GM23338 (cell line): Measurements from ENCODE around the gene BEST1.

Experiments used
- CREB1 ChIP-seq: fragments of 250-450 bp; sonication (Bioruptor Pico); IDR thresholded peaks from 2 replicates; pipeline ENCODE4 v1.5.0; 2020; ENCODE audit warnings: low read depth, mild to moderate bottlenecking, moderate library complexity
- POLR2AphosphoS5 ChIP-seq: IDR thresholded peaks from 2 replicates; pipeline ENCODE4 v1.6.1; 2016; ENCODE audit warnings: antibody characterized with exemption, low read depth
- ZNF331 ChIP-seq: fragments of 250-450 bp; sonication (Bioruptor Pico); IDR thresholded peaks from 2 replicates; pipeline ENCODE4 v1.5.0; 2020; ENCODE audit warnings: low read depth, mild to moderate bottlenecking, moderate library complexity
- TF ChIP-seq, protein P1 (sequence below): IDR thresholded peaks from one replicate; pipeline ENCODE4 v1.6.1; 2018; ENCODE audit warnings: antibody characterized with exemption; ENCODE audit not compliant: unreplicated experiment
- TF ChIP-seq, protein P2 (sequence below), 2 experiments: fragments of 200-600 bp in 1 of 2; sonication (generic) in 1 of 2; conservative IDR thresholded peaks; 2 replicates each; pipeline versions ENCODE4 v1.5.1 to v1.6.1; 2016 to 2017; ENCODE audit warnings: antibody characterized with exemption in 2 of 2, low read depth in 2 of 2, mild to moderate bottlenecking in 2 of 2, moderate library complexity in 1 of 2

DNA sequence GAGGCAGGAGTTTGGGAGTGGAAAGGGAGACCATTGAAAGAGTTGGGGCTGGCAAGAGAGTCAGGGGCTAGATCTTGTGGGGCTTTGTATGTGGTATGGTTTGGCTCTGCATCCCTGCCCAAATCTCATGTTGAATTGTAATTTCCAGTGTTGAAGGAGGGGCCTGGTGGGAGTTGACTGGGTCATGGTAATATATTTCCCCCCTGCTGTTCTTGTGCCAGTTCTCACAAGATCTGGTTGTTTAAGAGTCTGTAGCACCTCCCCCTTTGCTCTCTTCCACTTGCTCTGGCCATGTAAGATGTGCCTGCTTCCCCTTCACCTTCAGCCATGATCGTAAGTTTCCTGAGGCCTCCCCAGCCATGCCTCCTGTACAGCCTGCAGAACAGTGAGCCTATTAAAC lies 22.6 kb upstream of the BEST1 start:
- TF ChIP-seq, protein P1, sequence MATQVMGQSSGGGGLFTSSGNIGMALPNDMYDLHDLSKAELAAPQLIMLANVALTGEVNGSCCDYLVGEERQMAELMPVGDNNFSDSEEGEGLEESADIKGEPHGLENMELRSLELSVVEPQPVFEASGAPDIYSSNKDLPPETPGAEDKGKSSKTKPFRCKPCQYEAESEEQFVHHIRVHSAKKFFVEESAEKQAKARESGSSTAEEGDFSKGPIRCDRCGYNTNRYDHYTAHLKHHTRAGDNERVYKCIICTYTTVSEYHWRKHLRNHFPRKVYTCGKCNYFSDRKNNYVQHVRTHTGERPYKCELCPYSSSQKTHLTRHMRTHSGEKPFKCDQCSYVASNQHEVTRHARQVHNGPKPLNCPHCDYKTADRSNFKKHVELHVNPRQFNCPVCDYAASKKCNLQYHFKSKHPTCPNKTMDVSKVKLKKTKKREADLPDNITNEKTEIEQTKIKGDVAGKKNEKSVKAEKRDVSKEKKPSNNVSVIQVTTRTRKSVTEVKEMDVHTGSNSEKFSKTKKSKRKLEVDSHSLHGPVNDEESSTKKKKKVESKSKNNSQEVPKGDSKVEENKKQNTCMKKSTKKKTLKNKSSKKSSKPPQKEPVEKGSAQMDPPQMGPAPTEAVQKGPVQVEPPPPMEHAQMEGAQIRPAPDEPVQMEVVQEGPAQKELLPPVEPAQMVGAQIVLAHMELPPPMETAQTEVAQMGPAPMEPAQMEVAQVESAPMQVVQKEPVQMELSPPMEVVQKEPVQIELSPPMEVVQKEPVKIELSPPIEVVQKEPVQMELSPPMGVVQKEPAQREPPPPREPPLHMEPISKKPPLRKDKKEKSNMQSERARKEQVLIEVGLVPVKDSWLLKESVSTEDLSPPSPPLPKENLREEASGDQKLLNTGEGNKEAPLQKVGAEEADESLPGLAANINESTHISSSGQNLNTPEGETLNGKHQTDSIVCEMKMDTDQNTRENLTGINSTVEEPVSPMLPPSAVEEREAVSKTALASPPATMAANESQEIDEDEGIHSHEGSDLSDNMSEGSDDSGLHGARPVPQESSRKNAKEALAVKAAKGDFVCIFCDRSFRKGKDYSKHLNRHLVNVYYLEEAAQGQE = no peak
- TF ChIP-seq POLR2AphosphoS5 (no peak), ZNF331 (no peak), CREB1 (no peak)
- TF ChIP-seq, protein P2, sequence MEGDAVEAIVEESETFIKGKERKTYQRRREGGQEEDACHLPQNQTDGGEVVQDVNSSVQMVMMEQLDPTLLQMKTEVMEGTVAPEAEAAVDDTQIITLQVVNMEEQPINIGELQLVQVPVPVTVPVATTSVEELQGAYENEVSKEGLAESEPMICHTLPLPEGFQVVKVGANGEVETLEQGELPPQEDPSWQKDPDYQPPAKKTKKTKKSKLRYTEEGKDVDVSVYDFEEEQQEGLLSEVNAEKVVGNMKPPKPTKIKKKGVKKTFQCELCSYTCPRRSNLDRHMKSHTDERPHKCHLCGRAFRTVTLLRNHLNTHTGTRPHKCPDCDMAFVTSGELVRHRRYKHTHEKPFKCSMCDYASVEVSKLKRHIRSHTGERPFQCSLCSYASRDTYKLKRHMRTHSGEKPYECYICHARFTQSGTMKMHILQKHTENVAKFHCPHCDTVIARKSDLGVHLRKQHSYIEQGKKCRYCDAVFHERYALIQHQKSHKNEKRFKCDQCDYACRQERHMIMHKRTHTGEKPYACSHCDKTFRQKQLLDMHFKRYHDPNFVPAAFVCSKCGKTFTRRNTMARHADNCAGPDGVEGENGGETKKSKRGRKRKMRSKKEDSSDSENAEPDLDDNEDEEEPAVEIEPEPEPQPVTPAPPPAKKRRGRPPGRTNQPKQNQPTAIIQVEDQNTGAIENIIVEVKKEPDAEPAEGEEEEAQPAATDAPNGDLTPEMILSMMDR (conservative IDR thresholded peaks at IDR 0.05; ENCODE audit: low read depth in 2 of 2) = no peak
